HepG2 (cell line): ENCODE results near the gene PPP1CA. TPM values are rescaled to one million over a fixed set of nuclear protein-coding genes. Genes with fewer than 3 reads are reported as not detected.

Experiments used
- CBFB ChIP-seq: sonication (generic); formaldehyde crosslinking; IDR thresholded peaks from 2 replicates; pipeline ENCODE4 v1.4.0; 2020; ENCODE audit warnings: missing genetic modification reagents
- FOSL2 ChIP-seq: sonication (generic); formaldehyde crosslinking; IDR thresholded peaks from 2 replicates; pipeline ENCODE4 v1.4.0; 2020; ENCODE audit warnings: missing genetic modification reagents
- HNRNPL ChIP-seq: fragments of 200-400 bp; formaldehyde crosslinking; IDR thresholded peaks from 2 replicates; pipeline ENCODE4 v1.6.1; 2017; ENCODE audit warnings: mild to moderate bottlenecking, low read depth, low read length
- ISL2 ChIP-seq: sonication (generic); formaldehyde crosslinking; IDR thresholded peaks from 2 replicates; pipeline ENCODE4 v1.5.0; 2020; ENCODE audit warnings: missing genetic modification reagents
- KDM5B ChIP-seq: sonication (generic); formaldehyde crosslinking; IDR thresholded peaks from 2 replicates; pipeline ENCODE4 v1.4.0; 2020; ENCODE audit warnings: missing genetic modification reagents, mild to moderate bottlenecking, borderline replicate concordance
- XBP1 ChIP-seq: sonication (generic); formaldehyde crosslinking; IDR thresholded peaks from 2 replicates; pipeline ENCODE4 v1.5.0; 2020; ENCODE audit warnings: missing genetic modification reagents
- ZBTB21 ChIP-seq: sonication (generic); formaldehyde crosslinking; IDR thresholded peaks from 2 replicates; pipeline ENCODE4 v1.4.0; 2020; ENCODE audit warnings: missing genetic modification reagents
- ZNF138 ChIP-seq: sonication (generic); formaldehyde crosslinking; IDR thresholded peaks from 2 replicates; pipeline ENCODE4 v1.5.0; 2020; ENCODE audit warnings: mild to moderate bottlenecking, low read depth, missing genetic modification reagents
- ZNF263 ChIP-seq: sonication (generic); formaldehyde crosslinking; IDR thresholded peaks from 2 replicates; pipeline ENCODE4 v1.4.0; 2020; ENCODE audit warnings: missing genetic modification reagents
- ZNF557 ChIP-seq: sonication (generic); formaldehyde crosslinking; IDR thresholded peaks from 2 replicates; pipeline ENCODE4 v1.4.0; 2020; ENCODE audit warnings: missing genetic modification reagents
- ZNF558 ChIP-seq: sonication (generic); formaldehyde crosslinking; IDR thresholded peaks from 2 replicates; pipeline ENCODE4 v1.9.0; 2022; ENCODE audit warnings: mild to moderate bottlenecking, missing genetic modification reagents, borderline replicate concordance
- ZSCAN20 ChIP-seq: sonication (generic); formaldehyde crosslinking; IDR thresholded peaks from 2 replicates; pipeline ENCODE4 v1.4.0; 2020; ENCODE audit warnings: missing genetic modification reagents, mild to moderate bottlenecking, borderline replicate concordance
- ZSCAN29 ChIP-seq: sonication (generic); formaldehyde crosslinking; conservative IDR thresholded peaks from 2 replicates; pipeline ENCODE4 v1.4.0; 2020; ENCODE audit warnings: mild to moderate bottlenecking, missing genetic modification reagents
- polyA plus RNA-seq, 8 experiments: library from polyadenylated mRNA; depleted of rRNA in 3 of 8; stranded (reverse) in 7 of 8; unstranded in 1 of 8; fragments of >200 nt; fragmentation: Illumina TruSeq in 4 of 8; extraction: Trizol in 4 of 8; gene quantifications; 2 replicates each; pipeline versions ENCODE4 v1.2.1 to v1.2.3, GENCODE V29; 2011 to 2016; ENCODE audit warnings: low read depth in 4 of 8, missing spikeins in 1 of 8, mixed read lengths in 1 of 8; ENCODE audit not compliant: insufficient read depth in 1 of 8
- total RNA-seq, 5 experiments: library from RNA; depleted of rRNA; stranded (reverse); fragments of >200 nt; fragmentation: Illumina TruSeq; extraction: Trizol; gene quantifications; 2 replicates each; pipeline ENCODE4 v1.2.3, GENCODE V29; 2016; ENCODE audit warnings: low read depth in 1 of 5
- TF ChIP-seq, protein P1 (sequence below): sonication (generic); formaldehyde crosslinking; IDR thresholded peaks from 2 replicates; pipeline ENCODE4 v1.4.0; 2020; ENCODE audit warnings: mild to moderate bottlenecking, missing genetic modification reagents
- TF ChIP-seq, protein P2 (sequence below): sonication (generic); formaldehyde crosslinking; IDR thresholded peaks from 2 replicates; pipeline ENCODE4 v1.5.0; 2020; ENCODE audit warnings: missing genetic modification reagents
- TF ChIP-seq, protein P3 (sequence below), 2 experiments: fragments of 450-650 bp in 1 of 2; sonication (generic) in 1 of 2; formaldehyde crosslinking in 1 of 2; IDR thresholded peaks; 2 replicates each; pipeline versions ENCODE4 v1.6.1 to v1.8.0; 2016 to 2022; ENCODE audit warnings: antibody characterized with exemption in 1 of 2, mild to moderate bottlenecking in 1 of 2, missing genetic modification reagents in 1 of 2

Gene PPP1CA
- total and polyA plus RNA-seq, 2 of the 13 experiments (the other 11 are each of a cell fraction or from before 2014, with no cell fraction given) = 149 to 170 TPM

DNA sequence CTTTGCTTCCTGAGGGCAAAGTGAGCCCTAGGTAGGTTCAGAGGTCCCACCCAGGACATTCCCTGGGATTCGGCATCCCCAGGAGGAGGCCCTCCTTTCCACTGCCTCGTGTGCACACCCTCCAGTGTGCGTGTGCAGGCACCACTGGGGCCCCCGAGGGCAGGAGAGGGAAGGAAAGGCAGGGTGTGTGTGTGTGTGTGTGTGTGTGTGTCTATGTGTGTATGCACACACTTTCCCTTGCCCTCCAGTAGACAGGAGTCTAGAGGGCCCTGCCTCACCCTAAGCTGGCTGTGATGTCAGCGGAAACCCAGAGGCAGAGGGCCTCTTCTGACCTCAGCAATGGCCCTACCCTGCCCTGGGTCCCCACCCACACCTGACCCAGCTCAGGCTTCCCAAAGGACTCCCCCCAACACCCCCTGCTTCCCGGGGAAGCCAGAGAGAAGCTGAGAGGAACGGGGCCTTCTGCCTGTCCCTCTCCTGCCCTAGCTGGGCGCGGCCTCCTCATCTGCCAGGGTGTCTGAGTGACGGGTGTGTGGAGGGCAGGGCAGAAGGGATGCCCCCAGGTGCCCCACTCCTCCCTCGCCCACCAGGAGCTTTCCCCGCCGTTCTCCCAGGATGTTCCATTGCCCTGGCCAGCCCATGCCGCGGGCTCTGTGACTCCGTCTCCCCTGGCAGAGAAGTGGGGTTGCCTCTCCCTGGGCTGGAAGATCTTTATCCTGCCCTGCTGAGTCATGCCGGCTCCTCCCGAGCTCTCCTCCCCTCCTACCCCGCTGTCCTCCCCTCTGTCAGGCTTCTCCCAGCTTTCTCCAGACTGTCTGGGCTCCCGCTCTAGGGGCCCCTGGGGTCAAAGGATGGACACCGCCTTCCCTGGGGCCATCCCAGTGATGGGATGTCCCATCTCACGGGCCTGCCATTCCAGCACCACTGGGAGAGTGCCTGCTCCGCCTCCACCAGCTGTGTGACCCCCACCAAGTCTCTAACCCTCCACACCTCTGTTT is 22.3 kb downstream of the PPP1CA start (continued):
- TF ChIP-seq ZBTB21 (CRISPR knock-in tag) = peak; percentile 44; the same call in 1 of the 2 replicates
- TF ChIP-seq ZNF558 (CRISPR knock-in tag) = no peak
- no peak for TF ChIP-seq ZSCAN29 (CRISPR knock-in tag)
- TF ChIP-seq ZSCAN20 (CRISPR knock-in tag) = no peak
- TF ChIP-seq FOSL2 (CRISPR knock-in tag) = peak; percentile 45; the same call in 1 of the 2 replicates
- TF ChIP-seq HNRNPL = 0 out of 2 replicates have a peak, but pooled peaks have one; percentile 69
- TF ChIP-seq ZNF263 (CRISPR knock-in tag) = peak; percentile 88
- TF ChIP-seq CBFB (CRISPR knock-in tag) = no peak
- no peak for TF ChIP-seq KDM5B (CRISPR knock-in tag)
- no peak for TF ChIP-seq ISL2 (CRISPR knock-in tag)
- TF ChIP-seq, protein P1, sequence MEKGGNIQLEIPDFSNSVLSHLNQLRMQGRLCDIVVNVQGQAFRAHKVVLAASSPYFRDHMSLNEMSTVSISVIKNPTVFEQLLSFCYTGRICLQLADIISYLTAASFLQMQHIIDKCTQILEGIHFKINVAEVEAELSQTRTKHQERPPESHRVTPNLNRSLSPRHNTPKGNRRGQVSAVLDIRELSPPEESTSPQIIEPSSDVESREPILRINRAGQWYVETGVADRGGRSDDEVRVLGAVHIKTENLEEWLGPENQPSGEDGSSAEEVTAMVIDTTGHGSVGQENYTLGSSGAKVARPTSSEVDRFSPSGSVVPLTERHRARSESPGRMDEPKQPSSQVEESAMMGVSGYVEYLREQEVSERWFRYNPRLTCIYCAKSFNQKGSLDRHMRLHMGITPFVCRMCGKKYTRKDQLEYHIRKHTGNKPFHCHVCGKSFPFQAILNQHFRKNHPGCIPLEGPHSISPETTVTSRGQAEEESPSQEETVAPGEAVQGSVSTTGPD (CRISPR knock-in tag) = no peak
- TF ChIP-seq XBP1 = no peak
- TF ChIP-seq, protein P2, sequence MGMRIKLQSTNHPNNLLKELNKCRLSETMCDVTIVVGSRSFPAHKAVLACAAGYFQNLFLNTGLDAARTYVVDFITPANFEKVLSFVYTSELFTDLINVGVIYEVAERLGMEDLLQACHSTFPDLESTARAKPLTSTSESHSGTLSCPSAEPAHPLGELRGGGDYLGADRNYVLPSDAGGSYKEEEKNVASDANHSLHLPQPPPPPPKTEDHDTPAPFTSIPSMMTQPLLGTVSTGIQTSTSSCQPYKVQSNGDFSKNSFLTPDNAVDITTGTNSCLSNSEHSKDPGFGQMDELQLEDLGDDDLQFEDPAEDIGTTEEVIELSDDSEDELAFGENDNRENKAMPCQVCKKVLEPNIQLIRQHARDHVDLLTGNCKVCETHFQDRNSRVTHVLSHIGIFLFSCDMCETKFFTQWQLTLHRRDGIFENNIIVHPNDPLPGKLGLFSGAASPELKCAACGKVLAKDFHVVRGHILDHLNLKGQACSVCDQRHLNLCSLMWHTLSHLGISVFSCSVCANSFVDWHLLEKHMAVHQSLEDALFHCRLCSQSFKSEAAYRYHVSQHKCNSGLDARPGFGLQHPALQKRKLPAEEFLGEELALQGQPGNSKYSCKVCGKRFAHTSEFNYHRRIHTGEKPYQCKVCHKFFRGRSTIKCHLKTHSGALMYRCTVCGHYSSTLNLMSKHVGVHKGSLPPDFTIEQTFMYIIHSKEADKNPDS = no peak
- TF ChIP-seq, protein P3, sequence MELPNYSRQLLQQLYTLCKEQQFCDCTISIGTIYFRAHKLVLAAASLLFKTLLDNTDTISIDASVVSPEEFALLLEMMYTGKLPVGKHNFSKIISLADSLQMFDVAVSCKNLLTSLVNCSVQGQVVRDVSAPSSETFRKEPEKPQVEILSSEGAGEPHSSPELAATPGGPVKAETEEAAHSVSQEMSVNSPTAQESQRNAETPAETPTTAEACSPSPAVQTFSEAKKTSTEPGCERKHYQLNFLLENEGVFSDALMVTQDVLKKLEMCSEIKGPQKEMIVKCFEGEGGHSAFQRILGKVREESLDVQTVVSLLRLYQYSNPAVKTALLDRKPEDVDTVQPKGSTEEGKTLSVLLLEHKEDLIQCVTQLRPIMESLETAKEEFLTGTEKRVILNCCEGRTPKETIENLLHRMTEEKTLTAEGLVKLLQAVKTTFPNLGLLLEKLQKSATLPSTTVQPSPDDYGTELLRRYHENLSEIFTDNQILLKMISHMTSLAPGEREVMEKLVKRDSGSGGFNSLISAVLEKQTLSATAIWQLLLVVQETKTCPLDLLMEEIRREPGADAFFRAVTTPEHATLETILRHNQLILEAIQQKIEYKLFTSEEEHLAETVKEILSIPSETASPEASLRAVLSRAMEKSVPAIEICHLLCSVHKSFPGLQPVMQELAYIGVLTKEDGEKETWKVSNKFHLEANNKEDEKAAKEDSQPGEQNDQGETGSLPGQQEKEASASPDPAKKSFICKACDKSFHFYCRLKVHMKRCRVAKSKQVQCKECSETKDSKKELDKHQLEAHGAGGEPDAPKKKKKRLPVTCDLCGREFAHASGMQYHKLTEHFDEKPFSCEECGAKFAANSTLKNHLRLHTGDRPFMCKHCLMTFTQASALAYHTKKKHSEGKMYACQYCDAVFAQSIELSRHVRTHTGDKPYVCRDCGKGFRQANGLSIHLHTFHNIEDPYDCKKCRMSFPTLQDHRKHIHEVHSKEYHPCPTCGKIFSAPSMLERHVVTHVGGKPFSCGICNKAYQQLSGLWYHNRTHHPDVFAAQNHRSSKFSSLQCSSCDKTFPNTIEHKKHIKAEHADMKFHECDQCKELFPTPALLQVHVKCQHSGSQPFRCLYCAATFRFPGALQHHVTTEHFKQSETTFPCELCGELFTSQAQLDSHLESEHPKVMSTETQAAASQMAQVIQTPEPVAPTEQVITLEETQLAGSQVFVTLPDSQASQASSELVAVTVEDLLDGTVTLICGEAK (IDR thresholded peaks at IDR 0.05) = no peak
- TF ChIP-seq, protein P3 (CRISPR knock-in tag; IDR thresholded peaks at IDR 0.05) = no peak
- no peak for TF ChIP-seq ZNF138 (CRISPR knock-in tag)
- no peak for TF ChIP-seq ZNF557 (CRISPR knock-in tag)
